HG03354 (cell line): ENCODE results near the gene RNF126.

ENCODE experiments used
- ATAC-seq: cut with Tn5 transposase; IDR thresholded peaks from one replicate; pipeline ENCODE4 v1.9.1; 2021; ENCODE audit warnings: mild to moderate bottlenecking; ENCODE audit not compliant: unreplicated experiment, poor library complexity, severe bottlenecking

The RNF126 gene

GRCh38 chr19:648904-649801 is 13.9 kb downstream of the RNF126 start:
- no peak for ATAC-seq

DNA sequence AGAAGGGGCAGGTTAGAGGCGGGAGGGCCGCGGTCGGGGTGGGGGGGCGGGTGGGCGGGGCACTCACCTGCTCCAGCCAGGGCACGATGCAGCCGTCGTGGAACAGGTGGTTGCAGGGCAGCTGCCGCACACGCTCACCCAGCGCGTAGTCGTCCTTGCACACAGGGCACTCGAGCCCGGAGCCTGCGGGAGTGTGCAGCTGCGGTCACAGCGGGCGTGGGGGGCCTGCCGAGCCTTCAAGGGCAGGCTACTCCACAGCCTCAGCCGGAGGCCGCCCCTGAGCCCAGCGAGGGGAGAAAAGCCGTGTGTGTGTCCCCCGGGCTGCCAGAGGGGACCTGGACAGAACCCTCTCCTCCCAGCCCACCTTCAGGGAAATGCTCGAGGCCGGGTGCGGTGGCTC is 14.7 kb downstream of the RNF126 start:
- ATAC-seq: no peak

DNA sequence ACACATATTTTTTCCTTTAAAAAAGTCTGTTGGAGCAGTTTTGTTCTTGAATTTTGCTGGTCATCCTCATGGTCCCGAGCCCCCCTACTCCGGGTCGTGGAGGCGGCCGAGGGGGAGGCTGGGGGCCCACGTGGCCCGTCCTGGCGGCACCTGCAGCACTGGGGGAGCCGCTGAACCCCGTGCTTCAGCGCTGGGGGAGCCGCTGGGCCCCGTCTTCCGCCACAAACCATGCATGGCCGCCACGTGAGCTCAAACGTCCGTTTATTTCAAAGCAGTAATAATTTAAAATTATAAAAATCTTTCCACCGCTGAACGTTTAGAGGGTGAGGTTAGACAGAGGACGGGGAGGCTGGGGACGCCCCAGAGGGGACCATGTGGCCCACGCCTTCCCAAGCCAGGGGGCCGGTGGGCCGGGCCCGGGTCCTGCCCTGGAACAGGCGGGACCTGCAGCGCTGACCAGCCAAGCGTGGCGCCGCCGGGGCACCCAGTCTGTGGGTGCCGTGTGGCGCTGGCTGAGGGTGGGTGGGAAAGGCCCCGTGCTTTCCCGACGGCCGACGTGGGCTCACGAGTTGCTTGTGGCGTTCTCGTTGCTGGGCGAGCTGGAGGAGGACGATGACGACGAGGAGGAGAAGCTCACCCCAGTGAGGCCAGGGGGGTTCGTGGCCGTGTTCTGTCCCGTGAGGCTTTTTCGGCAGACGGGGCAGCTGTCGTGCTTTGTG is 15.3 kb downstream of the RNF126 start:
- no peak for ATAC-seq

- no peak for ATAC-seq
Measured at GRCh38 chr19:646779-647565, 16.0 kb downstream of the RNF126 start.

GRCh38 chr19:645912-646778 is 16.9 kb downstream of the RNF126 start:
- ATAC-seq: no peak

DNA sequence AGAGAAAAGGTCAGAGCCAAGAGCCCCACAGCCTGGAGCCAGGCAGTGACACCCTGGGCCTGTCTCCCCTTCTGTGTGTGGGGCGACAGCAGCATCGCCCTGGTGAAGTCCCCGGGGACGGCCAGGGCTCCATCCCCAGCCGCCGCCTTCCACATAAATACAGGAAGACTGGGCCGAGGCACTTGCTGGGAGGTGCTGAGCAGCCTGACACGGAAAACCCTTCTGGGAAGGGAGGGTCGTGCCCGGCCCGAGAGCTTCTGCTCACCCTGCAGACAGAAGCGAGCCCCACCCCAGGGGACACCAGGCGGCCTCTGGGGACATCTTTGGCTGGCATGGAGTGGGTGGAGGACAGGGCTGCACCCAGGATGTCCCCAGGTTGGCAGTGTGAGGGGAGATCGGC is 18.2 kb downstream of the RNF126 start:
- no peak for ATAC-seq

DNA sequence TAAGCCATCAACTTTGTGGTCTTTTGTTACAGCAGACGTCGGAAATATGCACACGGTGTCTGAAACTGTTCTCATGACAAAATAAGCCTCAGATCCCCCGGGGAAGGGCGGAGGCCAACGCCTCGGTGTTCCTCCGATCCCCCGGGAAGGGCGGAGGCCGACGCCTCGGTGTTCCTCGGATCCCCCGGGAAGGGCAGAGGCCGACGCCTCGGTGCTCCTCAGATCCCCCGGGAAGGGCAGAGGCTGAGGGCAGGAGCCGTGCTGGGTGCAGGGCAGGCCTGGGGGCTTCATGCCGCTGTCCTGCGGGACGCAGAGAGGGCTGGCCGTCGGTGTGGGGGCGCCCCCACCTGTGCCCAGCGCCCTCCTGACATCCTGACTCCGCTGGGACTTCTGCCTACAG is 18.7 kb downstream of the RNF126 start:
- ATAC-seq: no peak

GRCh38 chr19:643736-644135 is 19.3 kb downstream of the RNF126 start:
- no peak for ATAC-seq

- ATAC-seq: no peak
Measured at GRCh38 chr19:642767-643727, 20.0 kb downstream of the RNF126 start.

GRCh38 chr19:641702-642101 is 21.3 kb downstream of the RNF126 start:
- no peak for ATAC-seq

- ATAC-seq: no peak
Measured at GRCh38 chr19:640606-641189, 22.3 kb downstream of the RNF126 start.

DNA sequence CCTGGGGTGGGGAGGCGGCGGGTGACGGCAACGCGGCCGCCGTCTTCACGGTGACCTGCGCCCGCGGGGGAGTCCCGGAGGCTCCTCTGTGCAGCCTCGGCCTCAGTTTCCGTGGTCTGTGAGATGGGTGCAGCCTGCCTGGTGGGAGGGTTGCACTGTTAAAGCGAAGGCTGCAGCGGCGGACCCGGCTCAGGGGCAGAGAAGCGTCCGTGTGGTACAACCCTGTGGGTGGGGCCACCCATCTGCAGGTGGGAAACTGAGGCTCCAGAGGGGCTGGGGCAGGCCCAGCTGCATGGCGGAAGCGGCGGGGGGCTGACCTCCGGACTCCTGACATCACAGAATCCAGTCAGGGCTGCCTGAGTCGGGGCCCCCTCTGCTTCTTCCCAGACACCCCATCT is 22.9 kb downstream of the RNF126 start:
- ATAC-seq: no peak

DNA sequence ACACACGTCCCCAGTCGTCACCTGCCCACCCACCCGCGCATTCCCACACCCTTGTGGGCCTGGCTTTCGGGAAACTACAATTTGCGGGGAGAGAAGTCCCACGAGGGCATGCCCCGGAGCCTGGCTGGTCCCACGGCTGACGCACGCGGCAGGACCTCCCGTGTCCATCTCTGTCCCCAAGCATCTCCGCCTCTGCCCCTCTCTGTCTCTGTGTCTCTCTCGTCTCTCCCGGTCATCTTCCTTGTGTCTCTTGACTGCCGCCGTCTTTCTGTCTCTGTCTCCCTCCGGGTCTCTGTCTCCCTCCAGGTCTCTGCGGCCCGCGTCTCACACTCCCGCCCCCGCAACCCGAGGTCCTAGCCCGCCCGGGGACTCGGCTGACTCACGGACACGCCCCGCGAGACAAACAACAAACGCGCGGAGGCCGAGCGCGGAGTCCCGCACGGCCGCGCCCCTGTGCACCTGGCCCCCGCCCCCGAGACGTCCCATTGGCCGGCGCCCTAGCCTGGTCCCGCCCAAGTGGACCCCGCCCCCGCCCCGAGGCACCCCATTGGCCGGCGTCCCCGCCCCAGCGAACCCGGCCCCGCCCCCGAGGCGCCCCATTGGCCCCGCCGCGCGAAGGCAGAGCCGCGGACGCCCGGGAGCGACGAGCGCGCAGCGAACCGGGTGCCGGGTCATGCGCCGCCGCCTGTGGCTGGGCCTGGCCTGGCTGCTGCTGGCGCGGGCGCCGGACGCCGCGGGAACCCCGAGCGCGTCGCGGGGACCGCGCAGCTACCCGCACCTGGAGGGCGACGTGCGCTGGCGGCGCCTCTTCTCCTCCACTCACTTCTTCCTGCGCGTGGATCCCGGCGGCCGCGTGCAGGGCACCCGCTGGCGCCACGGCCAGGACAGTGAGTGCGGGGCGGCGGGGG is 23.5 kb downstream of the RNF126 start, which contains the start of gene FGF22:
Gene FGF22 (plus strand): TSS at position 627 of the 908 bp plus-strand sequence. CDS start 47 bp downstream, at position 674.
- peak; percentile 60 for ATAC-seq

DNA sequence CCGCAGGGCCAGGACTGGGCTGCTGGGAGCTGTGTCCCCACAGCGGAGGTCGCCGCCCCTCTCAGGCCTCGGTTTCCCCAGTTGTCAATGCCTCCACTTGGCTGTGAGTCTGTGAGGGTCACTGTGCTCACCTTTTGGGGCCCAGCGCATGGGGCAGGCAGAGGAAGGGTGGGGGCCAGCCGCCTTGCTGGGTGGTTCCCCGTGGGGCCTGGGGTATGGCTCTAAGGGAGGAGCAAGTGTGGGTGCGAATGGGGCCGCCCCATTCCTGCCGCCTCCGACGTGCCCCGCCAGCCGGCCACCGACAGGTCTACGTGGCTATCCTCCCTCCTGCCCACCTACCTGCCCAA is 24.1 kb downstream of the RNF126 start:
- ATAC-seq: no peak

DNA sequence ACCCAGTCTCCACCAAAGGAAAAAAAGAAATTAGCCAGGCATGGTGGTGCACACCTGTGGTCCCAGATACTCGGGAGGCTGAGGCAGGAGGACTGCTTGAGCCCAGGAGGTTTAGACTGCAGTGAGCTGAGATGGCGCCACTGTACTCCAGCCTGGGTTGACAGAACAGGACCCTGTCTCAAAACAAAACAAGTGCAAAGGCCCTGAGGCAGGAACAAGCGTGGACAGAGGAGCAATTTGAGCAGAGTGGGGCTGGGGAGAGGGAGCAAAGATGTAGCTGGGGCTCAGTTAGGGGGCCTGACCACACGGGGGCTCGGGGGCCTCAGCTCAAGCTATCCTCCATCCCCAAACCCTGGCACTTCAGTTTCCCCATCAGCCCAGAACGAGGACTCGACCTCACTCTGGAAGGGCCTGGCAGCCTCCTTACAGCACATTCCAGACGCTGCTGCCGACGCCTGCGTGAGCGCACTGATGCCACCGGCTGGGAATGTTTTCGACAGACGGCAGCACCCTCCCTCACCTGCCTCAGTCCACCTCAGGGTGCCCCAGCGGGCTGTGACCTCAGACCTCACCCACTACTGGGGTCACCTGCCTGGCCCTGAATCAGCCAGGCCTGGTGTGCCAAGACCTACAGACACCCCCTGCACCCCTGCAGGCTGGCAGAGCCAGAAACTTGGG is 27.9 kb downstream of the RNF126 start:
- ATAC-seq: no peak

DNA sequence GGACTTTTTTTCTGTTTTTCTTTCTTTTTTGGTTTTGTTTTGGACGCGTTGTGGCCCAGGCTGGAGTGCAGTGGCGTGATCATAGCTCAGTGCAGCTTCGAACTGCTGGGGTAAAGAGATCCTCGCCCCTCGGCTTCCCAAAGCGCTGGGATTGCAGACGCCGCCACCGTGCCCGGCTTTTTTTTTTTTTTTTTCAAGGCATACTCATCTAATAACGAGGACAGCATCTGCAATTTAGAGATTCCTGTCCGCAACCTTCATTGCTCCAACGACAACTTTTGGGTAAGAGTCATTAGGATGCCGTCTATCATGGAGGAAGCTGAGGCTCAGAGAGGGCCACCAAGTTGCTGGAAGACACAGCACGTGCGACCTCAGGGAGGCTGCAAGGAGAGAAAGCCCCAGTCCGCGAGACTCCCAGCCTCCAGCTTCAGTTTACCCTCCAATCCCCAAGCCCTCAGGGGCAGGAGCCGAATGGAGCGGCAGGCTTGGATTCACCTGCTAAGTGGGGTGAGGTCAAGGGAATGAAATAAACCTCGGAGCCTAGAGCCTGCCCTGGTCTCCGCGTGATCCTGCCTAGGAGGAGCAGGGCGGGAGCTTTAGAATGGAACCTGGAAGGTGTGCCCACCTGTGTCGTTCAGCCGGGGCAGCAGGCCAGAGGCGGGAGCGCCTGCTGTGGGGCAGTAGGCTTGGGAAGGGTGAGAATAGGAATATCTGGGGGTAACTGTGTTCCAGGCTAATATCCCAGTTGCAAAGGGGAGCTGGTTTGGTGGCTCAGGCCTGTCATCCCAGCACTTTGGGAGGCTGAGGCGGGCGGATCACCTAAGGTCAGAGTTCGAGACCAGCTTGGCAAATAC is 29.0 kb downstream of the RNF126 start:
- ATAC-seq: no peak
